HL-60 (cell line): ENCODE measurements around the gene CENPF.

Experiments used
- DNase-seq, 2 experiments: peaks; one replicate each; pipeline ENCODE4 v3.0.0-alpha.2; 2010 to 2020; ENCODE audit warnings: low read depth in 1 of 2, low spot score in 1 of 2
- H3K27ac ChIP-seq: fragments of 250-450 bp; sonication (Bioruptor Pico); replicated peaks from 2 replicates; pipeline ENCODE4 v1.5.1; 2020; ENCODE audit warnings: mild to moderate bottlenecking, moderate library complexity
- H3K27me3 ChIP-seq: fragments of 250-450 bp; sonication (Bioruptor Pico); 2 replicates; pipeline ENCODE4 v1.5.1; 2021; ENCODE audit warnings: mild to moderate bottlenecking, moderate library complexity; ENCODE audit not compliant: insufficient read depth, poor library complexity, severe bottlenecking
- H3K4me3 ChIP-seq: replicated peaks from 2 replicates; pipeline ENCODE4 v1.5.1; 2011; ENCODE audit warnings: mild to moderate bottlenecking, control low read depth, low read length; ENCODE audit not compliant: insufficient read depth
- CTCF ChIP-seq: IDR thresholded peaks from one replicate; pipeline ENCODE4 v1.5.1; 2011; ENCODE audit warnings: low read length, control low read depth, inconsistent platforms; ENCODE audit not compliant: insufficient read depth
- GABPA ChIP-seq: IDR thresholded peaks from 2 replicates; pipeline ENCODE4 v1.6.1; 2012; ENCODE audit warnings: low read depth
- POLR2AphosphoS5 ChIP-seq: IDR thresholded peaks from 2 replicates; pipeline ENCODE4 v1.6.1; 2012; ENCODE audit warnings: low read depth
- REST ChIP-seq: IDR thresholded peaks from 2 replicates; pipeline ENCODE4 v1.6.1; 2012; ENCODE audit warnings: low read depth; ENCODE audit not compliant: insufficient replicate concordance
- SPI1 ChIP-seq: IDR thresholded peaks from 2 replicates; pipeline ENCODE4 v1.6.1; 2012; ENCODE audit warnings: low read depth, mild to moderate bottlenecking, borderline replicate concordance

CENPF gene

GRCh38 chr1:214635506-214635905 lies 32.5 kb downstream of the CENPF start:
- TF ChIP-seq REST (no peak), CTCF (no peak), POLR2AphosphoS5 (no peak), GABPA (no peak), SPI1 (no peak)
- Histone ChIP-seq H3K27ac (no peak overlapping the region), H3K27me3 (no peaks in the 10 kb centered on the region), H3K4me3 (no peak overlapping the region)
- no peak for DNase-seq

- no peak for DNase-seq
- Histone ChIP-seq H3K27me3 (no peaks in the 10 kb centered on the region), H3K4me3 (no peak overlapping the region), H3K27ac (no peak overlapping the region)
- no peak for TF ChIP-seq REST
- TF ChIP-seq POLR2AphosphoS5, result no peak
- TF ChIP-seq CTCF, result no peak
- TF ChIP-seq SPI1, result no peak
- TF ChIP-seq GABPA, result no peak
Measured at GRCh38 chr1:214636436-214636835, 33.4 kb downstream of the CENPF start.

GRCh38 chr1:214637125-214637524 lies 34.1 kb downstream of the CENPF start:
- no peak for DNase-seq
- TF ChIP-seq REST (no peak), SPI1 (no peak), POLR2AphosphoS5 (no peak), CTCF (no peak), GABPA (no peak)
- H3K27me3 ChIP-seq, result no peaks in the 10 kb centered on the region
- no peak overlapping the region for H3K4me3 ChIP-seq
- no peak overlapping the region for H3K27ac ChIP-seq
